Gastrocnemius medialis (tissue), 4 donors: ENCODE results near the gene CNOT4.

Experiments
- CTCF ChIP-seq, 5 experiments: fragments of 450-650 bp in 3 of 5; fragments of 200-600 bp in 2 of 5; sonication (generic) in 2 of 5; IDR thresholded peaks in 4 of 5; conservative IDR thresholded peaks in 1 of 5; 1 replicate in 4 of 5; 2 replicates in 1 of 5; pipeline ENCODE4 v1.5.1; 2016 to 2019; ENCODE audit warnings: antibody characterized with exemption in 5 of 5, mild to moderate bottlenecking in 3 of 5, moderate library complexity in 3 of 5
- POLR2A ChIP-seq, 2 donors: fragments of 450-650 bp; IDR thresholded peaks; one replicate each; pipeline ENCODE4 v1.6.1; 2017; ENCODE audit warnings: antibody characterized with exemption in 2 of 2, mild to moderate bottlenecking in 2 of 2, moderate library complexity in 2 of 2

GRCh38 chr7:135541029-135541428 is 31.1 kb upstream of the CNOT4 start:
- TF ChIP-seq CTCF (IDR thresholded peaks at IDR 0.05 in 4 of 5, conservative IDR thresholded peaks at IDR 0.05 in 1 of 5) (no peak), POLR2A (IDR thresholded peaks at IDR 0.05) (no peak)
